GM18520 (cell line): Measurements from ENCODE around the gene OR5AN1.
"Not testable (repeated sequence)": the region's sequence is repeated elsewhere in the genome, so short reads cannot be mapped to it uniquely, and the experiment has no call there.

Source experiments
- ATAC-seq: cut with Tn5 transposase; IDR thresholded peaks from one replicate; pipeline ENCODE4 v1.9.1; 2021; ENCODE audit not compliant: unreplicated experiment

Gene OR5AN1, protein sequence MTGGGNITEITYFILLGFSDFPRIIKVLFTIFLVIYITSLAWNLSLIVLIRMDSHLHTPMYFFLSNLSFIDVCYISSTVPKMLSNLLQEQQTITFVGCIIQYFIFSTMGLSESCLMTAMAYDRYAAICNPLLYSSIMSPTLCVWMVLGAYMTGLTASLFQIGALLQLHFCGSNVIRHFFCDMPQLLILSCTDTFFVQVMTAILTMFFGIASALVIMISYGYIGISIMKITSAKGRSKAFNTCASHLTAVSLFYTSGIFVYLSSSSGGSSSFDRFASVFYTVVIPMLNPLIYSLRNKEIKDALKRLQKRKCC

DNA sequence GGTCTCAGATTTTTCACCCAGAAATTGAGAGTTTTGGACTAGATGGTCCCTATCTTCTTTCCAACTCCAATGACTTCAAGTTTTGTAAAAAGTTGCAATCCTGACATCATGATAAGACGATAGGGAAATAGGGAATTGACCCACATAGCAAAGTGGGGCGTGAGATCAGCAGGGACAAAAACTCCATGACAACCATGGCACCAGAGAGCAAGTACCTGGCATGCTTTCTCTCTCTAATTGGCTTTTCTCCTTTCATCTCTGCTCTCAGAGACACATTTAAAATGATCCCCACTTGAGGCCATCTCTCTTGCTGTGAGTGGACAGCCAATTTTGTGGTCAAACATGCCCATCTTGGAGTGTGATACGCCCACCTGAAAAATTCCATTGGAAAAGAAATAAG is at the start of gene OR5AN1:
OR5AN1 (plus strand) TSS at position 301 of the 400 bp plus-strand sequence. CDS start 5,564 bp downstream, outside the sequence.
- ATAC-seq: no peak

DNA sequence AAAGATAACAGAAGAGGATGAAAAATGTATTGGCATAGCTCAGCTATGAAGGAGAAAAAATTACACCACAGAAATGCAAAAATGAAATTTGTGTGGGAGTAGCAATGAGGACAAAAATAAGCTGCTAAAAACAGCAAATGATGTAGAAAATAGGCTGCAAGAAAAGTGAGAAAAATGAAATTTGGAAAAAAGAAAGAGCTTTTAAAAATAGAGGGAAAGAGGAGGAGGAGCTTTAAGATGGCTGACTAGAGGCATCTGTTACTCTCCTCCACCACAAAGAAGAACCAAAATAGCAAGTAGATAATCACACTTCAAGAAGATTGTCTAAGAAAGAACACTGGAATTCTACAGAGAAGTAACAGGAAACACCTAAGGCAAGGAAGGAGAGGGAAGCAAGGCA is 23.7 kb upstream of the OR5AN1 start:
- no peak for ATAC-seq

- ATAC-seq: no peak
Observed at GRCh38 chr11:59336176-59336575, 22.5 kb upstream of the OR5AN1 start.

- ATAC-seq: no peak
Observed at GRCh38 chr11:59336931-59337330, 21.8 kb upstream of the OR5AN1 start.

DNA sequence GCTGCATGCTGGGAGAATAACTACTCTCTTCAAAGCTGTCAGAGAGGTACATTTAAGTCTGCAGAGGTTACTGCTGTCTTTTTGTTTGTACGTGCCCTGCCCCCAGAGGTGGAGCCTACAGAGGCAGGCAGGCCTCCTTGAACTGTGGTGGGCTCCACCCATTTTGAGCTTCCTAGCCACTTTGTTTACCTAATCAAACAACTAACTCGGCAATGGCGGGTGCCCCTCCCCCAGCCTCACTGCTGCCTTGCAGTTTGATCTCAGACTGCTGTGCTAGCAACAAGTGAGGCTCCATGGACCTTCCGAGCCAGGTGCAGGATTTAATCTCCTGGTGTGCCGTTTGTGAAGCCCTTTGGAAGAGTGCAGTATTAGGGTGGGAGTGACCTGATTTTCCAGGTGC is 9.0 kb upstream of the OR5AN1 start:
- not testable (repeated sequence) for ATAC-seq

- no peak for ATAC-seq
Observed at GRCh38 chr11:59355226-59355625, 3.5 kb upstream of the OR5AN1 start.

GRCh38 chr11:59356561-59356960 is 2.1 kb upstream of the OR5AN1 start:
- ATAC-seq: no peak

GRCh38 chr11:59358020-59358419 is 675 bp upstream of the OR5AN1 start:
- no peak for ATAC-seq

- ATAC-seq: no peak
Observed at GRCh38 chr11:59365232-59366018, 6.7 kb downstream of the OR5AN1 start.

DNA sequence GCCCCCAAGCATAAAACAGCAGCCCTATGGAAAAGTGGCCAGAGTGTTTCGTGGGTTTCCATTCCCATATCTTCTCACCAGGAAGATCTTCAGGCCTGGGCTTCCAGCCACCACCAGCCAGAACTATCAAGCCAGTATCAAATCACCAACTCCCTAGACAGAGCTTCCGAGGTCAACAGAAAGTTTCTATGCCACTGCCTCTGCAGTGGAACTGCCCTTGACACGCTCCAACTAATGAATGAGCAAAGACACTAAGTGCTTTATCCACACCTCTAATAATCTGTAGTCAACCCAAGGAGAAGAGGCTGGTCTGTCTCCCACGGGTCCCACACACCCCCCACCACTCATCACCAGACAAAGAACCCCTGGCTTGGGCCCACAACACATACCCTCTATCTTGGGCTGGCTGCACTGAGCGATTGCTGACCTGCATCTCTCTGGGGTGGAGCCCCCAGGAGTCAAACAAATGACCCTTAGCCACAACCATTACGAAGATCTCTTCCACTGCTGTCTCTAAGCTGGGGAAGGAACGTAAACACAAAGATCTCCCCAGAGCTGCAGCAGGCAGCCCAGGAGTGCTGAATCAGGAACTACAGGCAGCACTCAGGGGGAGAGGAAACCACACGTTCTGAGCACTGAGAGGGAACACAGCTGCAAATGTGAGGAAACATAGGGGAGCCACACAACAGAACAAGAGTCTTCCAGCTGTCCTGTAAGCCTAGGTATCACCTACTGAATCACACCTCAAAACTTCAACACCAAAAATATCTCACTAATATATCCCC is 9.7 kb downstream of the OR5AN1 start:
- ATAC-seq: no peak

GRCh38 chr11:59372324-59372723 is 13.6 kb downstream of the OR5AN1 start:
- not testable (repeated sequence) for ATAC-seq

DNA sequence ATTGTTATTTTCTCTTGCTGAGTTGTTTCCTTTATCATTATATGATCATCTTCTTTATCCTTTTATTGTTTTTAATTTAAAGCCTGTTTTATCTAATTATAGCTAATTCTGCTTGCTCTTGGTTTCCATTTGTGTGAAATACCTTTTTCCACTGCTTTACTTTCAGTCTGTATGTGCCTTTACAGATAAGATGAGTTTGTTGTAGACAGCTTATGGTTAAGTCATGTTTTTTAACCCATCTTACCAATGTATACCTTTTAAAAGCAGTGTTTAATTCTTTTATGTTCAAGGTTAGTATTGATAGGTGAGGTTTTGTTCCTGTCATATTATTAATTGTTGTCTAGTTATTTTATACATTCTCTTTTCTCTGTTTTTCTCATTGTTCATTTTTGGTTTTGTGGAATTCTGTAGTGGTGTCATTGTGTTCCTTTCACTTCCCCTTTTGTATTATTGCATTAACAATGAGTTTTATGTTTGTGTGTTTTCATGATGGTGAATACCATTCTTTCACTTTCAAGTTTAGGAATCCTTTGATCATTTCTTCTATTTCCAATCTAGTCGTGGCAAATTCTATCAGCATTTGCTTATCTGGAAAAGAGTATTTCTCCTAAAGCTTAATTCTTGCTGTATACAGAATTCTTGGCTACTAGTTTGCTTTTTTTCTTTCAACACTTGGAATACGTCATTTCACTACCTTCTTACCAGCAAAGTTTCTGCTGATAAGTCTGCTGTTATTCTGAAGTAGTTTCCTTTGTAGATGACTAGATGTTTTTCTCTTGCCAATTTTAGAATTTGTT is 21.8 kb downstream of the OR5AN1 start:
- ATAC-seq: peak; percentile 93

- no peak for ATAC-seq
Observed at GRCh38 chr11:59394186-59394585, 35.5 kb downstream of the OR5AN1 start.

GRCh38 chr11:59400461-59401261 is 42.0 kb downstream of the OR5AN1 start:
- ATAC-seq: no peak

DNA sequence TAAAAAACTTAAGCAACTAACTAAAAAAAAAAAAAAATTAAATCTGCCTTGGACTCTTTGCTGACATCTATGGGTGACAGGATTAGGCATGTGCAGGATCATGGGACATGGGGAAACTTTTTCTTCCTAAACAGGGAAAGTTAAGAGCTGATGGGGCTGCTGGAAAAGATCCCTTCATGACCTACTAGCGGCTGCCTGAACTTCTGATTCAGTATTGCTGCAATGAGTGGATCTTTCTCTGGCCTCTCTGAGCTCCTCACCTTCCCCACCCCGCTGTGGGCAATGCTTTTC is 42.5 kb downstream of the OR5AN1 start:
- ATAC-seq: no peak

DNA sequence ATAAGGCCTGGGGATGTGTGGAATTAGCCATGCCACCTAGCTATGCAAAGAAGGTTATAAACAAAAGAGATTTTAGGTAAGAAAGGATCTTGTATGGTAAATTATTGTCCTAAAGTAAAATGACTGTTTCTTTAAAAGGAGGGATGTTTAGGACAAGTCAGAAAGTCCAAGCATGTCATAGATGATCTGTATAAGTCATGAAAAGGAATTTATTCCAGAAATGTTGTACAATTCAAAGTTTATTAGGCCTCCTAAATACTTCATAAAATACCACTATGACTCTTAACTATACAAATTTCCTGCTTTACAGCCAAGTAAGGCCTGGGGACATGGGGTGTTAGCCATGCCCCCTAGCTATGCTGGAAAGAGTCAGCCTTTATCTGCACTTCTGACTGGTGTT is 44.9 kb downstream of the OR5AN1 start:
- ATAC-seq: no peak

- ATAC-seq: no peak
Observed at GRCh38 chr11:59413646-59414045, 55.0 kb downstream of the OR5AN1 start.

GRCh38 chr11:59415111-59415510 is 56.4 kb downstream of the OR5AN1 start:
- ATAC-seq: no peak

- no peak for ATAC-seq
Observed at GRCh38 chr11:59416613-59417012, 57.9 kb downstream of the OR5AN1 start.

- ATAC-seq: no peak
Observed at GRCh38 chr11:59417023-59417422, 58.3 kb downstream of the OR5AN1 start.
